ENCODE results near the gene RSU1. TPM values are rescaled to one million over a fixed set of nuclear protein-coding genes. Genes with fewer than 3 reads are reported as not detected.

Gene RSU1
- polyA plus RNA-seq, 3 donors, result 45.7 to 111 (median 100) TPM

DNA sequence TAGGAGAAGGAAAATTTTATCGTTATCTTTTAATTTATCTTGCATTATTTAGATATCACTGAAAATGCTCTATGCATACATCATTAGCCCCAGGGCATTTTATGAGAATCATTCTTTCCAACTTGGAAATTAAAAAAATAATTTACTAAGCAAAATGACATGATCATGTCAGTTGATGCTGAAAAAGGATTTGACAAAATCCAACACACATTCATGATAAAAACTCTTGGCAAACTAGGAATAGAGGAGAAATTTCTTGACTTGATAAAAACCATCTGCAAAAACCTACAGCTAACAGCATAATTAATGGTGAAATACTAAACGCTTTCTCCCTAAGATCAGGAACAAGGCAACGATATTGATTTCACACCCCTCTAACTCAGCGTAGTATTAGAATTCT is 40.2 kb upstream of the RSU1 start:
- Histone ChIP-seq H4K20me1 (ENCODE audit: insufficient read depth, low read length) (no peaks in the 10 kb centered on the region), H3K9me3 (replicated peaks in 1 of 2; ENCODE audit: control insufficient read depth in 1 of 2, insufficient read depth in 1 of 2, low read length in 2 of 2) (no peaks in the 10 kb centered on the region), H3K36me3 (replicated peaks in 1 of 2; ENCODE audit: control insufficient read depth in 1 of 2, insufficient read depth in 2 of 2, low read length in 2 of 2) (no peaks in the 10 kb centered on the region), H2AFZ (ENCODE audit: insufficient read depth, low read depth, low read length, poor library complexity, severe bottlenecking) (no peak overlapping the region), H3K27ac (ENCODE audit: low read depth in 1 of 2, low read length in 2 of 2) (no peak overlapping the region), H3K9ac (ENCODE audit: insufficient read depth, low read length, poor library complexity, severe bottlenecking) (no peak overlapping the region), H3K27me3 (ENCODE audit: control insufficient read depth in 2 of 2, insufficient read depth in 2 of 2, low read length in 2 of 2) (no peaks in the 10 kb centered on the region), H3K4me1 (ENCODE audit: control insufficient read depth in 1 of 2, insufficient read depth in 2 of 2, low read length in 2 of 2) (no peaks in the 10 kb centered on the region), H3K79me2 (ENCODE audit: insufficient read depth, low read length) (no peaks in the 10 kb centered on the region), H3K4me3 (replicated peaks in 1 of 3; ENCODE audit: low read depth in 2 of 3, low read length in 3 of 3) (no peak overlapping the region), H3K4me2 (replicated peaks; ENCODE audit: extremely low read depth, low read length, poor library complexity, severe bottlenecking) (no peak overlapping the region)
- Mint-ChIP-seq H3K4me1 (no peaks in the 10 kb centered on the region), H3K9me3 (no peaks in the 10 kb centered on the region), H3K27ac (no peak overlapping the region), H3K4me3 (no peak overlapping the region), H3K36me3 (no peaks in the 10 kb centered on the region), H3K27me3 (ENCODE audit: low read depth in 3 of 3) (peaks cover 0 to 3% (median 2%) of the 10 kb centered on the region in 3 donors)
- no CpG with 5 or more reads among the region's 4 CpGs for WGBS (ENCODE audit: insufficient coverage)
- TF ChIP-seq, protein P1, sequence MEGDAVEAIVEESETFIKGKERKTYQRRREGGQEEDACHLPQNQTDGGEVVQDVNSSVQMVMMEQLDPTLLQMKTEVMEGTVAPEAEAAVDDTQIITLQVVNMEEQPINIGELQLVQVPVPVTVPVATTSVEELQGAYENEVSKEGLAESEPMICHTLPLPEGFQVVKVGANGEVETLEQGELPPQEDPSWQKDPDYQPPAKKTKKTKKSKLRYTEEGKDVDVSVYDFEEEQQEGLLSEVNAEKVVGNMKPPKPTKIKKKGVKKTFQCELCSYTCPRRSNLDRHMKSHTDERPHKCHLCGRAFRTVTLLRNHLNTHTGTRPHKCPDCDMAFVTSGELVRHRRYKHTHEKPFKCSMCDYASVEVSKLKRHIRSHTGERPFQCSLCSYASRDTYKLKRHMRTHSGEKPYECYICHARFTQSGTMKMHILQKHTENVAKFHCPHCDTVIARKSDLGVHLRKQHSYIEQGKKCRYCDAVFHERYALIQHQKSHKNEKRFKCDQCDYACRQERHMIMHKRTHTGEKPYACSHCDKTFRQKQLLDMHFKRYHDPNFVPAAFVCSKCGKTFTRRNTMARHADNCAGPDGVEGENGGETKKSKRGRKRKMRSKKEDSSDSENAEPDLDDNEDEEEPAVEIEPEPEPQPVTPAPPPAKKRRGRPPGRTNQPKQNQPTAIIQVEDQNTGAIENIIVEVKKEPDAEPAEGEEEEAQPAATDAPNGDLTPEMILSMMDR (IDR thresholded peaks at IDR 0.05), result no peak
- no peak for DNase-seq
- intact Hi-C loops (cut with micrococcal nuclease), result no loop called here

GRCh38 chr10:16856567-16856966 is 39.3 kb upstream of the RSU1 start:
- WGBS (ENCODE audit: insufficient coverage), result 21% methylated on average over 2 of the region's 4 CpGs
- H3K4me3 ChIP-seq (replicated peaks in 1 of 3; ENCODE audit: low read depth in 2 of 3, low read length in 3 of 3), result no peak overlapping the region
- H4K20me1 ChIP-seq (ENCODE audit: insufficient read depth, low read length), result no peaks in the 10 kb centered on the region
- intact Hi-C loops (cut with micrococcal nuclease), result no loop called here
- Mint-ChIP-seq H3K4me1 (no peaks in the 10 kb centered on the region), H3K9me3 (no peaks in the 10 kb centered on the region), H3K36me3 (no peaks in the 10 kb centered on the region), H3K4me3 (no peak overlapping the region), H3K27me3 (ENCODE audit: low read depth in 3 of 3) (peaks cover 0 to 2% (median 2%) of the 10 kb centered on the region in 3 donors), H3K27ac (no peak overlapping the region)
- no peak for DNase-seq
- TF ChIP-seq, protein P1 (IDR thresholded peaks at IDR 0.05), result no peak
- no peaks in the 10 kb centered on the region for H3K79me2 ChIP-seq (ENCODE audit: insufficient read depth, low read length)
- H3K4me2 ChIP-seq (replicated peaks; ENCODE audit: extremely low read depth, low read length, poor library complexity, severe bottlenecking), result no peak overlapping the region
- no peak overlapping the region for H2AFZ ChIP-seq (ENCODE audit: insufficient read depth, low read depth, low read length, poor library complexity, severe bottlenecking)
- H3K9ac ChIP-seq (ENCODE audit: insufficient read depth, low read length, poor library complexity, severe bottlenecking), result no peak overlapping the region
- no peaks in the 10 kb centered on the region for H3K36me3 ChIP-seq (replicated peaks in 1 of 2; ENCODE audit: control insufficient read depth in 1 of 2, insufficient read depth in 2 of 2, low read length in 2 of 2)
- H3K4me1 ChIP-seq (ENCODE audit: control insufficient read depth in 1 of 2, insufficient read depth in 2 of 2, low read length in 2 of 2), result no peaks in the 10 kb centered on the region
- no peaks in the 10 kb centered on the region for H3K9me3 ChIP-seq (replicated peaks in 1 of 2; ENCODE audit: control insufficient read depth in 1 of 2, insufficient read depth in 1 of 2, low read length in 2 of 2)
- no peak overlapping the region for H3K27ac ChIP-seq (ENCODE audit: low read depth in 1 of 2, low read length in 2 of 2)
- H3K27me3 ChIP-seq (ENCODE audit: control insufficient read depth in 2 of 2, insufficient read depth in 2 of 2, low read length in 2 of 2), result no peaks in the 10 kb centered on the region
